PC-3 (cell line): Measurements from ENCODE around the gene ARIH2. TPM values are rescaled to one million over a fixed set of nuclear protein-coding genes. Genes with fewer than 3 reads are reported as not detected.

Experiments
- ATAC-seq: fragments of 200-7000 bp; cut with Tn5 transposase; 2 replicates; pipeline ENCODE4 v1.9.1; 2020; ENCODE audit warnings: mild to moderate bottlenecking, moderate library complexity
- BruUV-seq: library from RNA; stranded (reverse); fragments of 400-500 nt; replicated peaks from 2 replicates; lab custom pipeline; 2021; lab: Mats Ljungman, UMichigan
- CTCF ChIA-PET: fragments of 300-600 bp; sonication (Branson Sonifier 250); formaldehyde crosslinking; loops from one replicate; lab custom pipeline; 2022; ENCODE audit warnings: antibody characterized with exemption; lab: Charles Lee
- POLR2A ChIA-PET: fragments of 300-600 bp; sonication (Branson Sonifier 250); formaldehyde crosslinking; loops from one replicate; lab custom pipeline; 2022; ENCODE audit warnings: antibody characterized with exemption; ENCODE audit not compliant: unreplicated experiment; lab: Charles Lee
- DNase-seq: peaks from one replicate; pipeline ENCODE4 v3.0.0-alpha.2; 2015
- H2AFZ ChIP-seq: fragments of 300-600 bp; sonication (generic); 2 replicates; pipeline ENCODE4 v1.6.0; 2016; ENCODE audit warnings: antibody characterized with exemption, low read length
- H3F3A ChIP-seq: fragments of 300-600 bp; sonication (generic); one replicate; pipeline ENCODE4 v1.6.0; 2017; ENCODE audit warnings: antibody characterized with exemption, low read length, control low read depth, mild to moderate bottlenecking; ENCODE audit not compliant: unreplicated experiment
- H3K27ac ChIP-seq: fragments of 300-600 bp; sonication (generic); 2 replicates; pipeline ENCODE4 v1.5.1; 2016; ENCODE audit warnings: mild to moderate bottlenecking, low read length
- H3K27me3 ChIP-seq: fragments of 300-600 bp; sonication (generic); 2 replicates; pipeline ENCODE4 v1.6.1; 2016; ENCODE audit warnings: low read length, mixed read lengths
- H3K36me3 ChIP-seq: fragments of 300-600 bp; sonication (generic); 2 replicates; pipeline ENCODE4 v1.6.1; 2016; ENCODE audit warnings: low read depth, mixed run types, low read length, mixed read lengths
- H3K4me1 ChIP-seq: fragments of 300-600 bp; sonication (generic); 2 replicates; pipeline ENCODE4 v1.5.1; 2016; ENCODE audit warnings: low read length; ENCODE audit not compliant: insufficient read depth
- H3K4me2 ChIP-seq: fragments of 300-600 bp; sonication (generic); 2 replicates; pipeline ENCODE4 v1.6.0; 2016; ENCODE audit warnings: low read length
- H3K4me3 ChIP-seq: fragments of 300-600 bp; sonication (generic); 2 replicates; pipeline ENCODE4 v1.5.1; 2016; ENCODE audit warnings: mild to moderate bottlenecking, low read length, mixed read lengths
- H3K79me2 ChIP-seq: fragments of 300-600 bp; sonication (generic); 2 replicates; pipeline ENCODE4 v1.6.1; 2017; ENCODE audit warnings: low read length, mixed read lengths
- H3K9ac ChIP-seq: fragments of 300-600 bp; sonication (generic); 2 replicates; pipeline ENCODE4 v1.6.0; 2016; ENCODE audit warnings: mild to moderate bottlenecking, low read length
- H3K9me2 ChIP-seq: fragments of 300-600 bp; sonication (generic); replicated peaks from 2 replicates; pipeline ENCODE4 v1.6.1; 2016; ENCODE audit warnings: mixed run types, low read length, mixed read lengths
- H3K9me3 ChIP-seq: fragments of 300-600 bp; sonication (generic); 2 replicates; pipeline ENCODE4 v1.6.1; 2016; ENCODE audit warnings: low read length, mixed read lengths
- H4K20me1 ChIP-seq: fragments of 300-600 bp; sonication (generic); 2 replicates; pipeline ENCODE4 v1.6.1; 2016; ENCODE audit warnings: low read length, mixed read lengths
- CTCF ChIP-seq: fragments of 300-600 bp; sonication (generic); conservative IDR thresholded peaks from 2 replicates; pipeline ENCODE4 v1.5.1; 2017; ENCODE audit warnings: antibody characterized with exemption, low read depth, mild to moderate bottlenecking, low read length
- EZH2 ChIP-seq: fragments of 300-600 bp; sonication (generic); IDR thresholded peaks from one replicate; pipeline ENCODE4 v1.6.1; 2017; ENCODE audit warnings: antibody characterized with exemption, mild to moderate bottlenecking, low read length; ENCODE audit not compliant: unreplicated experiment
- EZH2phosphoT487 ChIP-seq: fragments of 300-600 bp; sonication (generic); IDR thresholded peaks from 2 replicates; pipeline ENCODE4 v1.6.1; 2018; ENCODE audit warnings: mild to moderate bottlenecking, antibody characterized with exemption, low read length, borderline replicate concordance
- intact Hi-C: fragments of 100-400 bp; cut with micrococcal nuclease; formaldehyde crosslinking; loops from 2 replicates; pipeline ENCODE4 v1.9.0; 2023
- total RNA-seq: library from RNA; depleted of rRNA; stranded (reverse); fragments of >200 nt; gene quantifications from 2 replicates; pipeline ENCODE4 v1.2.3, GENCODE V29; 2014

The ARIH2 gene
- total RNA-seq, 1 experiment from 2014 or later = 136 TPM

GRCh38 chr3:48993834-48994233 is 75.2 kb downstream of the ARIH2 start:
- Histone ChIP-seq H3K9ac (no peak overlapping the region), H3K9me2 (no peaks in the 10 kb centered on the region), H4K20me1 (no peaks in the 10 kb centered on the region), H3K4me3 (no peak overlapping the region), H3K4me2 (no peak overlapping the region), H3F3A (no peaks in the 10 kb centered on the region), H3K4me1 (peaks cover 22% of the 10 kb centered on the region), H3K79me2 (peaks cover 48% of the 10 kb centered on the region), H2AFZ (no peak overlapping the region), H3K36me3 (no peaks in the 10 kb centered on the region), H3K27me3 (no peaks in the 10 kb centered on the region), H3K27ac (no peak overlapping the region), H3K9me3 (no peaks in the 10 kb centered on the region)
- BruUV-seq = no TSS peak
- TF ChIP-seq EZH2 (no peak), EZH2phosphoT487 (no peak), CTCF (no peak)
- ATAC-seq = no peak
- ChIA-PET POLR2A (no interaction called here), CTCF (no interaction called here)
- intact Hi-C loops = no loop called here
- DNase-seq = no peak

GRCh38 chr3:48996640-48997039 is 78.0 kb downstream of the ARIH2 start:
- BruUV-seq = no TSS peak
- no peak overlapping the region for H3K4me2 ChIP-seq
- H3K79me2 ChIP-seq = peaks cover 25% of the 10 kb centered on the region
- H3K36me3 ChIP-seq = no peaks in the 10 kb centered on the region
- H4K20me1 ChIP-seq = no peaks in the 10 kb centered on the region
- no peaks in the 10 kb centered on the region for H3K9me3 ChIP-seq
- no peak overlapping the region for H3K4me3 ChIP-seq
- ChIA-PET CTCF (no interaction called here), POLR2A (no interaction called here)
- no peak overlapping the region for H3K27ac ChIP-seq
- no peak for ATAC-seq
- H3K4me1 ChIP-seq = peaks cover 6% of the 10 kb centered on the region; the same call in 1 of the 2 replicates
- no peak overlapping the region for H2AFZ ChIP-seq
- DNase-seq = no peak
- intact Hi-C loops = no loop called here
- H3K27me3 ChIP-seq = no peaks in the 10 kb centered on the region
- no peaks in the 10 kb centered on the region for H3K9me2 ChIP-seq
- no peak for TF ChIP-seq EZH2phosphoT487
- no peak for TF ChIP-seq CTCF
- TF ChIP-seq EZH2 = no peak
- no peak overlapping the region for H3K9ac ChIP-seq
- no peaks in the 10 kb centered on the region for H3F3A ChIP-seq

- CTCF ChIA-PET = no interaction called here
- Histone ChIP-seq H3K4me3 (no peak overlapping the region), H2AFZ (no peak overlapping the region), H3K9me3 (no peaks in the 10 kb centered on the region), H3K9me2 (no peaks in the 10 kb centered on the region), H3K36me3 (no peaks in the 10 kb centered on the region), H4K20me1 (no peaks in the 10 kb centered on the region), H3K27ac (no peak overlapping the region), H3K4me1 (peaks cover 1% of the 10 kb centered on the region; the same call in 1 of the 2 replicates), H3K79me2 (peaks cover 20% of the 10 kb centered on the region), H3K27me3 (no peaks in the 10 kb centered on the region), H3K9ac (no peak overlapping the region), H3F3A (no peaks in the 10 kb centered on the region), H3K4me2 (no peak overlapping the region)
- ATAC-seq = no peak
- POLR2A ChIA-PET = no interaction called here
- intact Hi-C loops = no loop called here
- BruUV-seq = no TSS peak
- DNase-seq = no peak
- TF ChIP-seq EZH2phosphoT487 (no peak), EZH2 (no peak), CTCF (no peak)
These were observed 78.5 kb downstream of the ARIH2 start for GRCh38 chr3:48997102-48997635.
